Activated CD4-positive, alpha-beta T cell treated with anti-CD3 and anti-CD28 coated beads, Interleukin-2, amount 50 U/mL, for 16 hours (primary cell): ENCODE data around the gene GOPC.

Source experiments
- DNase-seq: peaks from one replicate; pipeline ENCODE4 v3.0.0-alpha.2; 2020

GOPC gene

GRCh38 chr6:117595099-117595923 is 7.0 kb downstream of the GOPC start:
- no peak for DNase-seq

- DNase-seq, result no peak
Observed at GRCh38 chr6:117592983-117593759, 9.1 kb downstream of the GOPC start.

- DNase-seq, result no peak
Observed at GRCh38 chr6:117591405-117591804, 10.9 kb downstream of the GOPC start.

GRCh38 chr6:117590447-117590846 is 11.9 kb downstream of the GOPC start:
- no peak for DNase-seq

GRCh38 chr6:117585647-117586046 is 16.7 kb downstream of the GOPC start:
- DNase-seq, result no peak

GRCh38 chr6:117574198-117574597 is 28.1 kb downstream of the GOPC start:
- no peak for DNase-seq

- DNase-seq, result no peak
Observed at GRCh38 chr6:117573006-117573680, 29.2 kb downstream of the GOPC start.

- peak; percentile 63 for DNase-seq
Observed at GRCh38 chr6:117568831-117569410, 33.4 kb downstream of the GOPC start.

GRCh38 chr6:117568247-117568646 is 34.1 kb downstream of the GOPC start:
- DNase-seq, result no peak

GRCh38 chr6:117564681-117565080 is 37.6 kb downstream of the GOPC start:
- no peak for DNase-seq

- no peak for DNase-seq
Observed at GRCh38 chr6:117561128-117561527, 41.2 kb downstream of the GOPC start.

- DNase-seq, result no peak
Observed at GRCh38 chr6:117559299-117559698, 43.0 kb downstream of the GOPC start.

- no peak for DNase-seq
Observed at GRCh38 chr6:117558818-117559217, 43.5 kb downstream of the GOPC start.

- no peak for DNase-seq
Observed at GRCh38 chr6:117557951-117558350, 44.4 kb downstream of the GOPC start.

- DNase-seq, result peak; percentile 39
Observed at GRCh38 chr6:117555882-117556498, 46.3 kb downstream of the GOPC start.

GRCh38 chr6:117555262-117555849 is 47.0 kb downstream of the GOPC start:
- DNase-seq, result no peak

- no peak for DNase-seq
Observed at GRCh38 chr6:117553142-117553541, 49.2 kb downstream of the GOPC start.

GRCh38 chr6:117552618-117553017 is 49.7 kb downstream of the GOPC start:
- DNase-seq, result no peak

- no peak for DNase-seq
Observed at GRCh38 chr6:117550618-117551242, 51.6 kb downstream of the GOPC start.

- DNase-seq, result no peak
Observed at GRCh38 chr6:117550078-117550600, 52.2 kb downstream of the GOPC start.

- DNase-seq, result no peak
Observed at GRCh38 chr6:117549611-117550010, 52.7 kb downstream of the GOPC start.
